ENCODE results near the gene KCNAB1.

Gene KCNAB1

GRCh38 chr3:156390846-156391245 lies 270.5 kb downstream of the KCNAB1 start:
- H3K27me3 ChIP-seq: no peaks in the 10 kb centered on the region
- no peak overlapping the region for H3K4me3 ChIP-seq
- no peak for DNase-seq
- H3K36me3 ChIP-seq: no peaks in the 10 kb centered on the region
- intact Hi-C loops (cut with DNase I; ENCODE audit: low total_unique reads): no loop called here
- H3K27ac ChIP-seq: no peak overlapping the region
- H3K9me3 ChIP-seq: no peaks in the 10 kb centered on the region
- peaks cover 0 to 72% (median 18%) of the 10 kb centered on the region in 4 donors for H3K4me1 ChIP-seq
- no peak for TF ChIP-seq CTCF (IDR thresholded peaks at IDR 0.05)

- no peaks in the 10 kb centered on the region for H3K9me3 ChIP-seq
- no peaks in the 10 kb centered on the region for H3K27me3 ChIP-seq
- intact Hi-C loops (cut with DNase I; ENCODE audit: low total_unique reads): no loop called here
- DNase-seq: no peak
- peaks cover 0 to 30% (median 2%) of the 10 kb centered on the region in 4 donors for H3K4me1 ChIP-seq
- TF ChIP-seq CTCF (IDR thresholded peaks at IDR 0.05): no peak
- no peak overlapping the region for H3K27ac ChIP-seq
- H3K36me3 ChIP-seq: no peaks in the 10 kb centered on the region
- no peak overlapping the region for H3K4me3 ChIP-seq
Measured at GRCh38 chr3:156395961-156396710, 275.8 kb downstream of the KCNAB1 start.

GRCh38 chr3:156396851-156397250 lies 276.5 kb downstream of the KCNAB1 start:
- intact Hi-C loops (cut with DNase I; ENCODE audit: low total_unique reads): no loop called here
- H3K36me3 ChIP-seq: no peaks in the 10 kb centered on the region
- H3K4me1 ChIP-seq: peaks cover 0 to 30% (median 4%) of the 10 kb centered on the region in 4 donors
- no peak for TF ChIP-seq CTCF (IDR thresholded peaks at IDR 0.05)
- H3K27me3 ChIP-seq: no peaks in the 10 kb centered on the region
- no peak overlapping the region for H3K4me3 ChIP-seq
- no peaks in the 10 kb centered on the region for H3K9me3 ChIP-seq
- no peak for DNase-seq
- no peak overlapping the region for H3K27ac ChIP-seq

- Histone ChIP-seq H3K36me3 (no peaks in the 10 kb centered on the region), H3K4me1 (peaks cover 0 to 32% (median 4%) of the 10 kb centered on the region in 4 donors), H3K9me3 (no peaks in the 10 kb centered on the region), H3K27ac (no peak overlapping the region), H3K4me3 (no peak overlapping the region), H3K27me3 (no peaks in the 10 kb centered on the region)
- no peak for DNase-seq
- intact Hi-C loops (cut with DNase I; ENCODE audit: low total_unique reads): no loop called here
- TF ChIP-seq CTCF (IDR thresholded peaks at IDR 0.05): no peak
Measured at GRCh38 chr3:156397534-156397933, 277.2 kb downstream of the KCNAB1 start.

GRCh38 chr3:156400062-156400461 lies 279.7 kb downstream of the KCNAB1 start:
- no peak for DNase-seq
- TF ChIP-seq CTCF (IDR thresholded peaks at IDR 0.05): no peak
- intact Hi-C loops (cut with DNase I; ENCODE audit: low total_unique reads): no loop called here

More at GRCh38 chr3:156400062-156400461, 279.7 kb downstream of the KCNAB1 start:
- Histone ChIP-seq H3K9me3 (no peaks in the 10 kb centered on the region), H3K4me1 (peaks cover 0 to 29% (median 2%) of the 10 kb centered on the region in 4 donors), H3K4me3 (no peak overlapping the region), H3K27me3 (no peaks in the 10 kb centered on the region), H3K27ac (no peak overlapping the region), H3K36me3 (no peaks in the 10 kb centered on the region)

Data from tibial artery (tissue), 4 donors.